Testis (tissue), 3 donors: Measurements from ENCODE around the gene CXCL17. TPM values are rescaled to one million over a fixed set of nuclear protein-coding genes. Genes with fewer than 3 reads are reported as not detected.

Experiments
- DNase-seq: peaks from one replicate; pipeline ENCODE4 v3.0.0-alpha.2; 2019
- H3K27ac ChIP-seq, 2 donors: fragments of 200-600 bp; sonication (generic); one replicate each; pipeline ENCODE4 v1.5.1; 2019
- H3K27me3 ChIP-seq: fragments of 200-600 bp; sonication (generic); one replicate; pipeline ENCODE4 v1.5.1; 2019
- H3K36me3 ChIP-seq: fragments of 200-600 bp; sonication (generic); one replicate; pipeline ENCODE4 v1.5.1; 2017; ENCODE audit warnings: low read depth; ENCODE audit errors: missing control alignments
- H3K4me1 ChIP-seq: fragments of 200-600 bp; sonication (generic); one replicate; pipeline ENCODE4 v1.5.1; 2019
- H3K4me3 ChIP-seq, 2 donors: fragments of 200-600 bp; sonication (generic); one replicate each; pipeline ENCODE4 v1.5.1; 2017 to 2019
- H3K9me3 ChIP-seq: fragments of 200-600 bp; sonication (generic); one replicate; pipeline ENCODE4 v1.5.1; 2017
- CTCF ChIP-seq, 3 experiments: fragments of 450-650 bp in 2 of 3; fragments of 200-600 bp in 1 of 3; sonication (generic) in 1 of 3; IDR thresholded peaks; one replicate each; pipeline ENCODE4 v1.5.1; 2016 to 2019; ENCODE audit warnings: antibody characterized with exemption in 3 of 3, mild to moderate bottlenecking in 2 of 3, moderate library complexity in 1 of 3
- POLR2A ChIP-seq: fragments of 450-650 bp; IDR thresholded peaks from one replicate; pipeline ENCODE4 v1.6.1; 2017; ENCODE audit warnings: antibody characterized with exemption, mild to moderate bottlenecking, moderate library complexity
- WGBS, 2 donors: methylation state at CpG; one replicate each; pipeline ENCODE4 v1.1.5; 2018; 5-methylcytosine and 5-hydroxymethylcytosine counted together
- intact Hi-C: fragments of 100-400 bp; cut with DNase I; formaldehyde crosslinking; loops from one replicate; pipeline ENCODE4 v1.15.1; 2023; ENCODE audit warnings: low total_unique reads
- polyA plus RNA-seq: library from polyadenylated mRNA; stranded (reverse); fragments of 350-450 nt; fragmentation: Illumina TruSeq; extraction: RNeasy Lipid Tissue Mini Kit (QIAGEN cat#74804); gene quantifications from one replicate; pipeline ENCODE4 v1.2.3, GENCODE V29; 2014; ENCODE audit warnings: low read depth, low replicate concordance; ENCODE audit not compliant: insufficient read depth
- total RNA-seq, 2 donors: library from RNA; depleted of rRNA; stranded (reverse); fragments of >200 nt; gene quantifications; one replicate each; pipeline ENCODE4 v1.2.3, GENCODE V29; 2016

Gene CXCL17
- total and polyA plus RNA-seq, 3 donors from 2014 or later, result not detected

GRCh38 chr19:42420055-42420544, 22.6 kb downstream of the CXCL17 start:
- WGBS, 2 donors, result 70 to 73% methylated on average over 10 of the region's 10 CpGs
- Histone ChIP-seq H3K4me3 (no peak overlapping the region), H3K27ac (no peak overlapping the region), H3K36me3 (no peaks in the 10 kb centered on the region), H3K4me1 (peaks cover 17% of the 10 kb centered on the region), H3K27me3 (no peaks in the 10 kb centered on the region), H3K9me3 (no peaks in the 10 kb centered on the region)
- TF ChIP-seq CTCF (IDR thresholded peaks at IDR 0.05) (peak in 2 of 3 experiments; percentile 28 to 55), POLR2A (no peak)
- DNase-seq, result peak; percentile 36
- intact Hi-C loops, result no loop called here

- 76 to 87% methylated on average over 6 of the region's 6 CpGs for WGBS, 2 donors
- Histone ChIP-seq H3K9me3 (no peaks in the 10 kb centered on the region), H3K4me3 (no peak overlapping the region), H3K36me3 (no peaks in the 10 kb centered on the region), H3K27me3 (no peaks in the 10 kb centered on the region), H3K4me1 (peaks cover 10% of the 10 kb centered on the region), H3K27ac (no peak overlapping the region)
- intact Hi-C loops, result no loop called here
- TF ChIP-seq CTCF (IDR thresholded peaks at IDR 0.05) (no peak), POLR2A (no peak)
- no peak for DNase-seq
These were observed 23.4 kb downstream of the CXCL17 start for GRCh38 chr19:42419309-42419708.

GRCh38 chr19:42412661-42413076, 30.1 kb downstream of the CXCL17 start:
- no peaks in the 10 kb centered on the region for H3K9me3 ChIP-seq
- no peak overlapping the region for H3K4me3 ChIP-seq
- H3K27ac ChIP-seq, result no peak overlapping the region
- H3K36me3 ChIP-seq, result no peaks in the 10 kb centered on the region
- intact Hi-C loops, result no loop called here
- TF ChIP-seq CTCF (IDR thresholded peaks at IDR 0.05) (no peak), POLR2A (no peak)
- no peak for DNase-seq
- H3K27me3 ChIP-seq, result no peaks in the 10 kb centered on the region
- WGBS, 2 donors, result 69 to 87% methylated on average over 3 to 4 of the region's 4 CpGs
- H3K4me1 ChIP-seq, result no peaks in the 10 kb centered on the region

- Histone ChIP-seq H3K4me3 (no peak overlapping the region), H3K36me3 (no peaks in the 10 kb centered on the region), H3K27me3 (no peaks in the 10 kb centered on the region), H3K4me1 (no peaks in the 10 kb centered on the region), H3K9me3 (no peaks in the 10 kb centered on the region), H3K27ac (no peak overlapping the region)
- intact Hi-C loops, result no loop called here
- TF ChIP-seq POLR2A (no peak), CTCF (IDR thresholded peaks at IDR 0.05) (no peak)
- no peak for DNase-seq
- 72 to 88% methylated on average over 4 to 7 of the region's 7 CpGs for WGBS, 2 donors
These were observed 30.5 kb downstream of the CXCL17 start for GRCh38 chr19:42412227-42412626.

GRCh38 chr19:42411581-42412178, 31.1 kb downstream of the CXCL17 start:
- no peaks in the 10 kb centered on the region for H3K36me3 ChIP-seq
- WGBS, 2 donors, result 87 to 93% methylated on average over 8 of the region's 8 CpGs
- H3K27me3 ChIP-seq, result no peaks in the 10 kb centered on the region
- intact Hi-C loops, result no loop called here
- no peaks in the 10 kb centered on the region for H3K9me3 ChIP-seq
- no peak overlapping the region for H3K4me3 ChIP-seq
- DNase-seq, result no peak
- TF ChIP-seq CTCF (IDR thresholded peaks at IDR 0.05) (no peak), POLR2A (no peak)
- no peak overlapping the region for H3K27ac ChIP-seq
- H3K4me1 ChIP-seq, result no peaks in the 10 kb centered on the region
